ENCODE measurements around the gene ZSWIM8. TPM values are rescaled to one million over a fixed set of nuclear protein-coding genes. Genes with fewer than 3 reads are reported as not detected.

Gene ZSWIM8
- polyA plus RNA-seq, 4 donors = 44.5 to 465 (median 170) TPM

DNA sequence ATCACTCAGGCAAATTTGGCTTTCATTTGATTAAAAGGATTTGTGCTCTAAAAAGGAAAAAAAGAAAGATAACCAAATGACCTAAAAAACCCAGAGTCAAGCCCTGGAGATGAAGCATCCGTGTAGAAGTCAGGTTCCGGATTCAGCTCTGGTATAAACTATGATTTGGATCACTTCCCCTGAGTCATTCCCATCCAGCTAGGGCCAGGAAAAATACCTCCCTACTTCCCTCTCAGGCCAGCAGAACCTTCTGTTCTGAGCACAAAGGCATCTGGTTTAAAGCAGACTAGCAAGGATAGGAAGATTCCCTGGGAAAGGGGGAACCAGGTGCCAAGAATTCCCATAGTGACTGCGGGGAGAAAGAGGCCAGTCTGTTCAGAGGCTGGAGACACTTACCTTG is 51.7 kb downstream of the ZSWIM8 start:
- DNase-seq (no peak), FAIRE-seq (no peak)
- no peaks in the 10 kb centered on the region for H3K27me3 ChIP-seq (ENCODE audit: control insufficient read depth in 3 of 3, insufficient read depth in 3 of 3, low read length in 3 of 3)
- H3K4me3 ChIP-seq (ENCODE audit: low read depth in 1 of 3, low read length in 3 of 3) = no peak overlapping the region
- 88 to 91% (median 90%) methylated on average over 3 of the region's 3 CpGs for WGBS, 3 donors
- H3K9me3 ChIP-seq (ENCODE audit: control insufficient read depth in 2 of 2, insufficient read depth in 1 of 2, low read depth in 1 of 2, low read length in 1 of 2) = no peaks in the 10 kb centered on the region
- H3K4me1 ChIP-seq (ENCODE audit: control insufficient read depth in 3 of 3, insufficient read depth in 2 of 3, low read depth in 1 of 3, low read length in 2 of 3) = no peaks in the 10 kb centered on the region
- H3K27ac ChIP-seq (ENCODE audit: low read depth in 1 of 3, low read length in 2 of 3) = no peak overlapping the region
- H3K36me3 ChIP-seq (ENCODE audit: control insufficient read depth in 3 of 3, insufficient read depth in 2 of 3, low read depth in 1 of 3, low read length in 3 of 3) = peaks cover 13 to 78% (median 29%) of the 10 kb centered on the region in 3 donors

- no peaks in the 10 kb centered on the region for H3K27me3 ChIP-seq (ENCODE audit: control insufficient read depth in 3 of 3, insufficient read depth in 3 of 3, low read length in 3 of 3)
- H3K4me1 ChIP-seq (ENCODE audit: control insufficient read depth in 3 of 3, insufficient read depth in 2 of 3, low read depth in 1 of 3, low read length in 2 of 3) = no peaks in the 10 kb centered on the region
- no peak overlapping the region for H3K27ac ChIP-seq (ENCODE audit: low read depth in 1 of 3, low read length in 2 of 3)
- no peaks in the 10 kb centered on the region for H3K9me3 ChIP-seq (ENCODE audit: control insufficient read depth in 2 of 2, insufficient read depth in 1 of 2, low read depth in 1 of 2, low read length in 1 of 2)
- H3K4me3 ChIP-seq (ENCODE audit: low read depth in 1 of 3, low read length in 3 of 3) = no peak overlapping the region
- no peak for FAIRE-seq
- peaks cover 15 to 81% (median 33%) of the 10 kb centered on the region in 3 donors for H3K36me3 ChIP-seq (ENCODE audit: control insufficient read depth in 3 of 3, insufficient read depth in 2 of 3, low read depth in 1 of 3, low read length in 3 of 3)
- no peak for DNase-seq
- 91 to 95% (median 91%) methylated on average over 3 of the region's 3 CpGs for WGBS, 3 donors
Measured at GRCh38 chr10:73838008-73838567, 52.7 kb downstream of the ZSWIM8 start.

GRCh38 chr10:73838827-73839226 is 53.4 kb downstream of the ZSWIM8 start:
- FAIRE-seq (no peak), DNase-seq (no peak)
- no peak overlapping the region for H3K4me3 ChIP-seq (ENCODE audit: low read depth in 1 of 3, low read length in 3 of 3)
- peaks cover 15 to 85% (median 35%) of the 10 kb centered on the region in 3 donors for H3K36me3 ChIP-seq (ENCODE audit: control insufficient read depth in 3 of 3, insufficient read depth in 2 of 3, low read depth in 1 of 3, low read length in 3 of 3)
- H3K9me3 ChIP-seq (ENCODE audit: control insufficient read depth in 2 of 2, insufficient read depth in 1 of 2, low read depth in 1 of 2, low read length in 1 of 2) = no peaks in the 10 kb centered on the region
- no peak overlapping the region for H3K27ac ChIP-seq (ENCODE audit: low read depth in 1 of 3, low read length in 2 of 3)
- H3K27me3 ChIP-seq (ENCODE audit: control insufficient read depth in 3 of 3, insufficient read depth in 3 of 3, low read length in 3 of 3) = no peaks in the 10 kb centered on the region
- WGBS, 3 donors = 93 to 96% (median 94%) methylated on average over 8 of the region's 8 CpGs
- no peaks in the 10 kb centered on the region for H3K4me1 ChIP-seq (ENCODE audit: control insufficient read depth in 3 of 3, insufficient read depth in 2 of 3, low read depth in 1 of 3, low read length in 2 of 3)

DNA sequence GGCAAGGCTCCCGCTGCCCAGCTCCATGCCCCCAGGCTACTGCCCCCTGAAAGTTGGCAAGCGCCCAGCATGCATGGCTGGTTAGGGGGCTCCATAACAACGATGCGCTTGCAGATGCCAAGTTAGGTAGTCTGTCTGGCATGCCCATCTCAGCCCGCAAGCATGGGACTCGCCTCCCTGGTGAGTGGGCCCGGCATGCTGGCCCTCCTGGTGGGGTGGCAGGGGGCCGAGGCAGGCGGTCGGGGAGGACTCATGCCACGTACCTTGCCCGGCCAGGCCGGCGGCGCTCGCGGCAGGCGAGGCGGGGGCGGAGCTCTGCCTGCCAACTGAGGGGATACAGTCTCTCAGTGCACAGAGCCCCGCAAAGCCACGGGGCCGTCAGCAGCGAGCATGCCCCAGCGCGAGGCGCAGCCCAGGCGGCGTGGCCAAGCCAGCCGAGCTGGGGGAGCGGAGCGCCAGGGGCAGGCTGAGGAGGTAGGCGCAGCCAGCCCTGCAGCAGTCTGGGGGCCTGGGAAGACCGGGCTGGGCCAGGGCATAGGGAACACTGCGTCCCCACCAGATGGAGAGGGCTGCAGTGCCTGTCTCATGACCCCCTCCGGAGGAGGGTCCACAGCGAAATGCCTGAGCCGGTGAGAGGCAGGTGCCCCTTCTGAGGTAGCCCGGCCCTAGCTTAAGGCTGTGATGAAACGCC is 54.0 kb downstream of the ZSWIM8 start:
- Histone ChIP-seq H3K4me1 (ENCODE audit: control insufficient read depth in 3 of 3, insufficient read depth in 2 of 3, low read depth in 1 of 3, low read length in 2 of 3) (no peaks in the 10 kb centered on the region), H3K9me3 (ENCODE audit: control insufficient read depth in 2 of 2, insufficient read depth in 1 of 2, low read depth in 1 of 2, low read length in 1 of 2) (no peaks in the 10 kb centered on the region), H3K4me3 (ENCODE audit: low read depth in 1 of 3, low read length in 3 of 3) (no peak overlapping the region), H3K27me3 (ENCODE audit: control insufficient read depth in 3 of 3, insufficient read depth in 3 of 3, low read length in 3 of 3) (no peaks in the 10 kb centered on the region), H3K27ac (ENCODE audit: low read depth in 1 of 3, low read length in 2 of 3) (no peak overlapping the region), H3K36me3 (ENCODE audit: control insufficient read depth in 3 of 3, insufficient read depth in 2 of 3, low read depth in 1 of 3, low read length in 3 of 3) (peaks cover 15 to 91% (median 35%) of the 10 kb centered on the region in 3 donors)
- no peak for FAIRE-seq
- DNase-seq = no peak
- 95 to 97% (median 96%) methylated on average over 35 to 40 of the region's 40 CpGs for WGBS, 3 donors

GRCh38 chr10:73840056-73840402 is 54.6 kb downstream of the ZSWIM8 start:
- Histone ChIP-seq H3K9me3 (ENCODE audit: control insufficient read depth in 2 of 2, insufficient read depth in 1 of 2, low read depth in 1 of 2, low read length in 1 of 2) (no peaks in the 10 kb centered on the region), H3K27me3 (ENCODE audit: control insufficient read depth in 3 of 3, insufficient read depth in 3 of 3, low read length in 3 of 3) (no peaks in the 10 kb centered on the region)
- FAIRE-seq = no peak

GRCh38 chr10:73840403-73841060 is 55.1 kb downstream of the ZSWIM8 start:
- peaks cover 15 to 92% (median 33%) of the 10 kb centered on the region in 3 donors for H3K36me3 ChIP-seq (ENCODE audit: control insufficient read depth in 3 of 3, insufficient read depth in 2 of 3, low read depth in 1 of 3, low read length in 3 of 3)
- WGBS, 3 donors = 88 to 94% (median 92%) methylated on average over 13 of the region's 13 CpGs
- no peaks in the 10 kb centered on the region for H3K9me3 ChIP-seq (ENCODE audit: control insufficient read depth in 2 of 2, insufficient read depth in 1 of 2, low read depth in 1 of 2, low read length in 1 of 2)
- no peaks in the 10 kb centered on the region for H3K27me3 ChIP-seq (ENCODE audit: control insufficient read depth in 3 of 3, insufficient read depth in 3 of 3, low read length in 3 of 3)
- no peak overlapping the region for H3K27ac ChIP-seq (ENCODE audit: low read depth in 1 of 3, low read length in 2 of 3)
- H3K4me1 ChIP-seq (ENCODE audit: control insufficient read depth in 3 of 3, insufficient read depth in 2 of 3, low read depth in 1 of 3, low read length in 2 of 3) = no peaks in the 10 kb centered on the region
- H3K4me3 ChIP-seq (ENCODE audit: low read depth in 1 of 3, low read length in 3 of 3) = no peak overlapping the region
- DNase-seq = no peak
- FAIRE-seq = no peak

More at GRCh38 chr10:73840056-73840402, 54.6 kb downstream of the ZSWIM8 start:
- Histone ChIP-seq H3K4me3 (ENCODE audit: low read depth in 1 of 3, low read length in 3 of 3) (no peak overlapping the region), H3K4me1 (ENCODE audit: control insufficient read depth in 3 of 3, insufficient read depth in 2 of 3, low read depth in 1 of 3, low read length in 2 of 3) (no peaks in the 10 kb centered on the region), H3K27ac (ENCODE audit: low read depth in 1 of 3, low read length in 2 of 3) (no peak overlapping the region), H3K36me3 (ENCODE audit: control insufficient read depth in 3 of 3, insufficient read depth in 2 of 3, low read depth in 1 of 3, low read length in 3 of 3) (peaks cover 15 to 92% (median 35%) of the 10 kb centered on the region in 3 donors)
- 95 to 96% (median 96%) methylated on average over 4 of the region's 4 CpGs for WGBS, 3 donors
- no peak for DNase-seq

GRCh38 chr10:73841061-73841421 is 55.6 kb downstream of the ZSWIM8 start:
- H3K36me3 ChIP-seq (ENCODE audit: control insufficient read depth in 3 of 3, insufficient read depth in 2 of 3, low read depth in 1 of 3, low read length in 3 of 3) = peaks cover 15 to 91% (median 32%) of the 10 kb centered on the region in 3 donors
- FAIRE-seq = no peak
- WGBS, 3 donors = 94 to 96% (median 95%) methylated on average over 9 of the region's 9 CpGs

GRCh38 chr10:73841526-73842285 is 56.3 kb downstream of the ZSWIM8 start:
- no peaks in the 10 kb centered on the region for H3K27me3 ChIP-seq (ENCODE audit: control insufficient read depth in 3 of 3, insufficient read depth in 3 of 3, low read length in 3 of 3)
- no peaks in the 10 kb centered on the region for H3K4me1 ChIP-seq (ENCODE audit: control insufficient read depth in 3 of 3, insufficient read depth in 2 of 3, low read depth in 1 of 3, low read length in 2 of 3)
- H3K9me3 ChIP-seq (ENCODE audit: control insufficient read depth in 2 of 2, insufficient read depth in 1 of 2, low read depth in 1 of 2, low read length in 1 of 2) = no peaks in the 10 kb centered on the region
- no peak for FAIRE-seq
- 84 to 87% (median 86%) methylated on average over 9 of the region's 9 CpGs for WGBS, 3 donors
- no peak overlapping the region for H3K4me3 ChIP-seq (ENCODE audit: low read depth in 1 of 3, low read length in 3 of 3)
- no peak for DNase-seq
- peaks cover 8 to 87% (median 32%) of the 10 kb centered on the region in 3 donors for H3K36me3 ChIP-seq (ENCODE audit: control insufficient read depth in 3 of 3, insufficient read depth in 2 of 3, low read depth in 1 of 3, low read length in 3 of 3)
- no peak overlapping the region for H3K27ac ChIP-seq (ENCODE audit: low read depth in 1 of 3, low read length in 2 of 3)

More at GRCh38 chr10:73841061-73841421, 55.6 kb downstream of the ZSWIM8 start:
- H3K27me3 ChIP-seq (ENCODE audit: control insufficient read depth in 3 of 3, insufficient read depth in 3 of 3, low read length in 3 of 3) = no peaks in the 10 kb centered on the region
- no peak overlapping the region for H3K27ac ChIP-seq (ENCODE audit: low read depth in 1 of 3, low read length in 2 of 3)
- no peak for DNase-seq
- H3K4me3 ChIP-seq (ENCODE audit: low read depth in 1 of 3, low read length in 3 of 3) = no peak overlapping the region
- no peaks in the 10 kb centered on the region for H3K9me3 ChIP-seq (ENCODE audit: control insufficient read depth in 2 of 2, insufficient read depth in 1 of 2, low read depth in 1 of 2, low read length in 1 of 2)
- H3K4me1 ChIP-seq (ENCODE audit: control insufficient read depth in 3 of 3, insufficient read depth in 2 of 3, low read depth in 1 of 3, low read length in 2 of 3) = no peaks in the 10 kb centered on the region

Data from small intestine (tissue), 7 donors.